Heart left ventricle (tissue), 13 donors: ENCODE results near the gene TRPM2.

ENCODE experiments used
- POLR2A ChIP-seq, 2 donors: fragments of 450-650 bp; IDR thresholded peaks; one replicate each; pipeline ENCODE4 v1.6.1; 2017; ENCODE audit warnings: antibody characterized with exemption in 2 of 2, mild to moderate bottlenecking in 2 of 2, moderate library complexity in 2 of 2
- TF ChIP-seq, protein P1 (sequence below), 12 donors: fragments of 200-600 bp; sonication (generic) in 4 of 12; IDR thresholded peaks; one replicate each; pipeline versions ENCODE4 v1.5.0 to v1.8.0; 2018 to 2022; ENCODE audit warnings: antibody characterized with exemption in 12 of 12, mild to moderate bottlenecking in 5 of 12
- donor health status: ischemic (EF 13 %, LVEDD 7.1; RV severe dilation, severe dysfunction).
- donor health status: DM: no; HTN: yes; CAD: no.
- donor health status: DM: no; HTN: no; CAD: no.
- donor health status: ischemic (EF 25% LVEDD 6.9; RV normal size, moderate dysfunction).
- donor health status: ischemic (EF 25% LVEDD 5.7; RV mildly dilated, moderate dysfunction).
- donor health status: ischemic (EF 35%, LVEDD 5.7; RV mildly dilated, moderate dysfunction).
- donor health status: nonischemic (EF 11% LVEDD 7.7; RV severe dilation, severe dysfunction).
- donor health status: DM: yes; HTN: yes; CAD: no.
- donor health status: PGD.
- donor health status: ischemic (EF 29% LVEDD 5.4; RV normal size, mild dysfunction).
- donor health status: nonischemic (EF 23%, LVEDD 6.1; RV moderate dilation, normal function).

DNA sequence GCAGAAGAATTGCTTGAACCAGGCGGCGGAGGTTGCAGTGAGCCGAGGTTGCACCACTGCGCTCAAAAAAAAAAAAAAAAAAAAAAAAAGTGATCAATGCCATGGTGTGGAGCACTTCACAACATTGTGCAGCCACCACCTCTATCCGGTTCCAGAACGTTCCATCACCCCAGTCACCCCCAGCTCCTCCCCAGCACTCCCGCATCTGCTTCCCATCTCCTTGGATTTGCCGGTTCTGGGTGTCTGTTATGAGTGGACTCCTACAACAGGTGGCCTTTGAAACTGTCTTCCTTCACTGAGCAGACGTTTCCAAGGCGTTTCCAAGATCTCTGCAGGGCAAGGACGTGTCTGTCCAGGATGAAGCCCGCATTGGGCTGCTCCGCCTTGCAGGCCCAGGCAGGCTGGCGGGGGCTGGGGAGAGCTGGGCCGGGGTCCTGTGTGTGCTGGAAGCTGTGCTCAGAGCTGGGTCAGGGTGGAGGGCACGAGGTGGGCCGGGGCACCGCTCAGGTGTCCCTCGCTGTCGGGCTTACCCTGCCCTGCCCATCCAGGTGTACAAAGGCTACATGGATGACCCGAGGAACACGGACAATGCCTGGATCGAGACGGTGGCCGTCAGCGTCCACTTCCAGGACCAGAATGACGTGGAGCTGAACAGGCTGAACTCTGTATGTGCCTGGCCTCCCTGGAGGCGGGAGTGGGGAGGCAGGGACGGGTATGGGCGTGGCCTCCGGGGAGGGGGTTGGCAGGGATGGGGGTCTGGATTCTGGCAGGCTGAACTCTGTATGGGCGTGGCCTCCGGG is 87.0 kb downstream of the TRPM2 start:
- no peak for TF ChIP-seq POLR2A (IDR thresholded peaks at IDR 0.05)
- TF ChIP-seq, protein P1, sequence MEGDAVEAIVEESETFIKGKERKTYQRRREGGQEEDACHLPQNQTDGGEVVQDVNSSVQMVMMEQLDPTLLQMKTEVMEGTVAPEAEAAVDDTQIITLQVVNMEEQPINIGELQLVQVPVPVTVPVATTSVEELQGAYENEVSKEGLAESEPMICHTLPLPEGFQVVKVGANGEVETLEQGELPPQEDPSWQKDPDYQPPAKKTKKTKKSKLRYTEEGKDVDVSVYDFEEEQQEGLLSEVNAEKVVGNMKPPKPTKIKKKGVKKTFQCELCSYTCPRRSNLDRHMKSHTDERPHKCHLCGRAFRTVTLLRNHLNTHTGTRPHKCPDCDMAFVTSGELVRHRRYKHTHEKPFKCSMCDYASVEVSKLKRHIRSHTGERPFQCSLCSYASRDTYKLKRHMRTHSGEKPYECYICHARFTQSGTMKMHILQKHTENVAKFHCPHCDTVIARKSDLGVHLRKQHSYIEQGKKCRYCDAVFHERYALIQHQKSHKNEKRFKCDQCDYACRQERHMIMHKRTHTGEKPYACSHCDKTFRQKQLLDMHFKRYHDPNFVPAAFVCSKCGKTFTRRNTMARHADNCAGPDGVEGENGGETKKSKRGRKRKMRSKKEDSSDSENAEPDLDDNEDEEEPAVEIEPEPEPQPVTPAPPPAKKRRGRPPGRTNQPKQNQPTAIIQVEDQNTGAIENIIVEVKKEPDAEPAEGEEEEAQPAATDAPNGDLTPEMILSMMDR (IDR thresholded peaks at IDR 0.05) = no peak
